K562 (cell line): ENCODE data around the gene LRRC26. TPM values are rescaled to one million over a fixed set of nuclear protein-coding genes. Genes with fewer than 3 reads are reported as not detected.

Source experiments
- C11orf30 ChIP-seq: fragments of 450-650 bp; IDR thresholded peaks from 2 replicates; pipeline ENCODE4 v1.6.1; 2016; ENCODE audit warnings: low read depth, mild to moderate bottlenecking
- CREB1 ChIP-seq, 2 experiments: sonication (generic) in 1 of 2; formaldehyde crosslinking in 1 of 2; IDR thresholded peaks; 2 replicates each; pipeline versions ENCODE4 v1.6.1 to v1.8.0; 2012 to 2022; ENCODE audit warnings: inconsistent platforms in 1 of 2, mild to moderate bottlenecking in 1 of 2, missing genetic modification reagents in 1 of 2, moderate library complexity in 1 of 2
- CREM ChIP-seq: IDR thresholded peaks from 2 replicates; pipeline ENCODE4 v1.6.1; 2014; ENCODE audit warnings: antibody characterized with exemption, low read depth
- FOXJ2 ChIP-seq: fragments of 200-800 bp; sonication (Bioruptor generic); IDR thresholded peaks from 2 replicates; pipeline ENCODE4 v1.6.1; 2016; ENCODE audit warnings: missing genetic modification characterization, missing compliant biosample characterization
- HNRNPL ChIP-seq: fragments of 200-400 bp; formaldehyde crosslinking; IDR thresholded peaks from 2 replicates; pipeline ENCODE4 v1.6.1; 2017; ENCODE audit warnings: low read depth, mild to moderate bottlenecking, low read length
- JUND ChIP-seq, 2 experiments: IDR thresholded peaks; 2 replicates in 1 of 2; 3 replicates in 1 of 2; pipeline ENCODE4 v1.6.1; 2011; ENCODE audit warnings: borderline replicate concordance in 2 of 2, low read depth in 2 of 2, low read length in 2 of 2, improper control_type of control experiment in 1 of 2, missing biosample characterization in 1 of 2, missing genetic modification characterization in 1 of 2, missing genetic modification reagents in 1 of 2
- KLF6 ChIP-seq: fragments of 250-450 bp; sonication (Bioruptor Pico); IDR thresholded peaks from 2 replicates; pipeline ENCODE4 v1.4.0; 2020; ENCODE audit warnings: mild to moderate bottlenecking, moderate library complexity, borderline replicate concordance
- MXI1 ChIP-seq: IDR thresholded peaks from 2 replicates; pipeline ENCODE4 v1.6.1; 2011; ENCODE audit warnings: low read depth, mild to moderate bottlenecking, improper control_type of control experiment, low read length
- POLR2G ChIP-seq: fragments of 200-400 bp; formaldehyde crosslinking; IDR thresholded peaks from 2 replicates; pipeline ENCODE4 v1.6.1; 2017; ENCODE audit warnings: low read depth, mild to moderate bottlenecking, antibody characterized with exemption, low read length, moderate library complexity
- RBM22 ChIP-seq: fragments of 200-400 bp; formaldehyde crosslinking; IDR thresholded peaks from 2 replicates; pipeline ENCODE4 v1.6.1; 2018; ENCODE audit warnings: low read length, low read depth; ENCODE audit not compliant: poor library complexity, severe bottlenecking
- SUPT5H ChIP-seq: fragments of 450-650 bp; IDR thresholded peaks from 2 replicates; pipeline ENCODE4 v1.6.1; 2016
- polyA plus RNA-seq, 8 experiments: library from polyadenylated mRNA; depleted of rRNA in 4 of 8; stranded (reverse) in 5 of 8; unstranded in 3 of 8; fragments of >200 nt; fragmentation: Nextera tagmentation in 2 of 8; fragmentation: Illumina TruSeq in 1 of 8; extraction: Ambion mirVana in 2 of 8; extraction: Trizol in 1 of 8; gene quantifications; 2 replicates each; pipeline versions ENCODE4 v1.2.1 to v1.2.3, GENCODE V29; 2011 to 2014; ENCODE audit warnings: inconsistent platforms in 1 of 8, missing spikeins in 1 of 8
- total RNA-seq, 7 experiments: library from RNA; depleted of rRNA in 6 of 7; stranded (reverse); fragments of >200 nt in 6 of 7; fragmentation: Illumina TruSeq in 2 of 7; extraction: Trizol in 2 of 7; gene quantifications; 2 replicates each; pipeline versions ENCODE4 v1.2.1 to v1.2.3, GENCODE V29; 2011 to 2021; ENCODE audit warnings: low replicate concordance in 1 of 7
- TF ChIP-seq, protein P1 (sequence below), 3 experiments: fragments of 200-800 bp in 1 of 3; fragments of 250-450 bp in 1 of 3; fragments of 450-650 bp in 1 of 3; sonication (Bioruptor Pico) in 1 of 3; sonication (Bioruptor generic) in 1 of 3; formaldehyde crosslinking in 1 of 3; IDR thresholded peaks; 2 replicates each; pipeline versions ENCODE4 v1.6.1 to v1.8.0; 2016 to 2022; ENCODE audit warnings: mild to moderate bottlenecking in 2 of 3, missing genetic modification characterization in 2 of 3, missing compliant biosample characterization in 1 of 3, moderate library complexity in 1 of 3
- TF ChIP-seq, protein P2 (sequence below): sonication (generic); formaldehyde crosslinking; IDR thresholded peaks from 2 replicates; pipeline ENCODE4 v1.8.1; 2023; ENCODE audit warnings: mild to moderate bottlenecking, missing genetic modification reagents, moderate library complexity
- TF ChIP-seq, protein P3 (sequence below): fragments of 450-650 bp; IDR thresholded peaks from 2 replicates; pipeline ENCODE4 v1.6.1; 2016; ENCODE audit warnings: borderline replicate concordance

LRRC26 gene
- total and polyA plus RNA-seq, 9 of the 15 experiments (the other 6 are each of a cell fraction or from before 2014, with no cell fraction given) = not detected

DNA sequence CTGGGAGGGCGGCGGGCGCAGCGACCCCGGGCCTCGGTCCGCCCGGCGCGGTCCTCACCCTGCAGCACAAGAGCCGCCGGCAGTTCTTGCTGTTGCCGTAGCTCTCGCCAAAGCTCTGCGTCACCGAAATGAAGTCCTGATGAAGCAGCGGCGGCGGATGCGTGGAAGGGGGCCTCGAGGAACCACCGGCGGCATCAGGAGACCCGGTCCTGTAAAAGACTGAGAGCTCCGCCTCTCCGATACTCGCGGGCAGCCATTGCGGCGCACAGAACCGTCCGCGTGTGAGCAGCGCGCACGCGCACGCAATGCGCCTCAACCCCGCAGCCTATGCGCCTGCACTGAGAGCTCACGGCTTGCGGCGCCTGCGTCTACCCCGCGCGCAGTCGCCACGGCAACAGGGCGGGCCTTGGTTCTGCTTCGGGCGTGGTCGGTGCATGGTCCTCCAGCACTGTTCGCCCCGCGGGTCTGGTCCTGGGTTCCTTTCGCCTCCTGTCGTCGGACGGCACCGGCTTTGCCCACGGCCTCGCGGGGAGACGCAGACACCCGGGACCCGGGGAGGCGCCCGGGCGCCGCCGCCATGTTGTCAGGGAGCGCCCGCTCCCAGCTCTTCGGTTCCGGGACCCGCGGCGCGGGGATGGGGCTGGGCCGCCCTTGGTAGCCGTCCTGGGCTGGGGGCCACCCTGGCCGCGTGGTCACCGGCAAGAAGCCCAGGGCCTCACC is 40.2 kb downstream of the LRRC26 start (continued):
- TF ChIP-seq C11orf30 (peak; percentile 75), MXI1 (peak; percentile 98), POLR2G (peak; percentile 85), RBM22 (peak; percentile 99), SUPT5H (peak; percentile 82), HNRNPL (peak; percentile 57; the same call in 1 of the 2 replicates), FOXJ2 (peak; percentile 92), CREM (peak; percentile 87), JUND (IDR thresholded peaks at IDR 0.05; ENCODE audit: borderline replicate concordance, low read depth, low read length) (peak; percentile 41; the same call in 1 of the 2 replicates), JUND (tag; IDR thresholded peaks at IDR 0.05; ENCODE audit: borderline replicate concordance, low read depth, low read length) (no peak; the same call in 2 of the 3 replicates), CREB1 (IDR thresholded peaks at IDR 0.05) (peak; percentile 71), CREB1 (CRISPR knock-in tag; IDR thresholded peaks at IDR 0.05) (peak; percentile 84), KLF6 (CRISPR knock-in tag) (peak; percentile 76; the same call in 1 of the 2 replicates)
- TF ChIP-seq, protein P1, sequence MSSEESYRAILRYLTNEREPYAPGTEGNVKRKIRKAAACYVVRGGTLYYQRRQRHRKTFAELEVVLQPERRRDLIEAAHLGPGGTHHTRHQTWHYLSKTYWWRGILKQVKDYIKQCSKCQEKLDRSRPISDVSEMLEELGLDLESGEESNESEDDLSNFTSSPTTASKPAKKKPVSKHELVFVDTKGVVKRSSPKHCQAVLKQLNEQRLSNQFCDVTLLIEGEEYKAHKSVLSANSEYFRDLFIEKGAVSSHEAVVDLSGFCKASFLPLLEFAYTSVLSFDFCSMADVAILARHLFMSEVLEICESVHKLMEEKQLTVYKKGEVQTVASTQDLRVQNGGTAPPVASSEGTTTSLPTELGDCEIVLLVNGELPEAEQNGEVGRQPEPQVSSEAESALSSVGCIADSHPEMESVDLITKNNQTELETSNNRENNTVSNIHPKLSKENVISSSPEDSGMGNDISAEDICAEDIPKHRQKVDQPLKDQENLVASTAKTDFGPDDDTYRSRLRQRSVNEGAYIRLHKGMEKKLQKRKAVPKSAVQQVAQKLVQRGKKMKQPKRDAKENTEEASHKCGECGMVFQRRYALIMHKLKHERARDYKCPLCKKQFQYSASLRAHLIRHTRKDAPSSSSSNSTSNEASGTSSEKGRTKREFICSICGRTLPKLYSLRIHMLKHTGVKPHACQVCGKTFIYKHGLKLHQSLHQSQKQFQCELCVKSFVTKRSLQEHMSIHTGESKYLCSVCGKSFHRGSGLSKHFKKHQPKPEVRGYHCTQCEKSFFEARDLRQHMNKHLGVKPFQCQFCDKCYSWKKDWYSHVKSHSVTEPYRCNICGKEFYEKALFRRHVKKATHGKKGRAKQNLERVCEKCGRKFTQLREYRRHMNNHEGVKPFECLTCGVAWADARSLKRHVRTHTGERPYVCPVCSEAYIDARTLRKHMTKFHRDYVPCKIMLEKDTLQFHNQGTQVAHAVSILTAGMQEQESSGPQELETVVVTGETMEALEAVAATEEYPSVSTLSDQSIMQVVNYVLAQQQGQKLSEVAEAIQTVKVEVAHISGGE (CRISPR knock-in tag; IDR thresholded peaks at IDR 0.05) = peak in 1 of 3 experiments; percentile 71; a peak in 2 of 6 replicates
- TF ChIP-seq, protein P2, sequence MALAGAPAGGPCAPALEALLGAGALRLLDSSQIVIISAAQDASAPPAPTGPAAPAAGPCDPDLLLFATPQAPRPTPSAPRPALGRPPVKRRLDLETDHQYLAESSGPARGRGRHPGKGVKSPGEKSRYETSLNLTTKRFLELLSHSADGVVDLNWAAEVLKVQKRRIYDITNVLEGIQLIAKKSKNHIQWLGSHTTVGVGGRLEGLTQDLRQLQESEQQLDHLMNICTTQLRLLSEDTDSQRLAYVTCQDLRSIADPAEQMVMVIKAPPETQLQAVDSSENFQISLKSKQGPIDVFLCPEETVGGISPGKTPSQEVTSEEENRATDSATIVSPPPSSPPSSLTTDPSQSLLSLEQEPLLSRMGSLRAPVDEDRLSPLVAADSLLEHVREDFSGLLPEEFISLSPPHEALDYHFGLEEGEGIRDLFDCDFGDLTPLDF (CRISPR knock-in tag) = 0 out of 2 replicates have a peak, but pooled peaks have one; percentile 6
- TF ChIP-seq, protein P3, sequence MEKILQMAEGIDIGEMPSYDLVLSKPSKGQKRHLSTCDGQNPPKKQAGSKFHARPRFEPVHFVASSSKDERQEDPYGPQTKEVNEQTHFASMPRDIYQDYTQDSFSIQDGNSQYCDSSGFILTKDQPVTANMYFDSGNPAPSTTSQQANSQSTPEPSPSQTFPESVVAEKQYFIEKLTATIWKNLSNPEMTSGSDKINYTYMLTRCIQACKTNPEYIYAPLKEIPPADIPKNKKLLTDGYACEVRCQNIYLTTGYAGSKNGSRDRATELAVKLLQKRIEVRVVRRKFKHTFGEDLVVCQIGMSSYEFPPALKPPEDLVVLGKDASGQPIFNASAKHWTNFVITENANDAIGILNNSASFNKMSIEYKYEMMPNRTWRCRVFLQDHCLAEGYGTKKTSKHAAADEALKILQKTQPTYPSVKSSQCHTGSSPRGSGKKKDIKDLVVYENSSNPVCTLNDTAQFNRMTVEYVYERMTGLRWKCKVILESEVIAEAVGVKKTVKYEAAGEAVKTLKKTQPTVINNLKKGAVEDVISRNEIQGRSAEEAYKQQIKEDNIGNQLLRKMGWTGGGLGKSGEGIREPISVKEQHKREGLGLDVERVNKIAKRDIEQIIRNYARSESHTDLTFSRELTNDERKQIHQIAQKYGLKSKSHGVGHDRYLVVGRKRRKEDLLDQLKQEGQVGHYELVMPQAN = peak; percentile 63; the same call in 1 of the 2 replicates
